Nephron (organoid): Measurements from ENCODE around the gene POLD1.

Source experiments
- H3K27ac Mint-ChIP-seq, 3 experiments: 2 replicates each; pipeline ENCODE4 v1.8.0; 2020; ENCODE audit warnings: mixed read lengths in 3 of 3, mild to moderate bottlenecking in 2 of 3, moderate library complexity in 1 of 3
- H3K27me3 Mint-ChIP-seq: 2 replicates; pipeline ENCODE4 v1.8.0; 2021; ENCODE audit warnings: low read depth, mild to moderate bottlenecking, moderate library complexity, mixed read lengths
- H3K36me3 Mint-ChIP-seq: 2 replicates; pipeline ENCODE4 v1.8.0; 2020; ENCODE audit warnings: low read depth, mixed read lengths
- H3K4me1 Mint-ChIP-seq: 2 replicates; pipeline ENCODE4 v1.8.0; 2020; ENCODE audit warnings: mixed read lengths
- H3K4me3 Mint-ChIP-seq, 3 experiments: 2 replicates each; pipeline ENCODE4 v1.8.0; 2020; ENCODE audit warnings: mild to moderate bottlenecking in 3 of 3, mixed read lengths in 3 of 3, moderate library complexity in 2 of 3
- H3K9me3 Mint-ChIP-seq: 2 replicates; pipeline ENCODE4 v1.8.0; 2020; ENCODE audit warnings: mixed read lengths
- TF ChIP-seq, protein P1 (sequence below), 3 experiments: fragments of 200-600 bp; sonication (generic); IDR thresholded peaks; one replicate each; pipeline ENCODE4 v1.5.0; 2021; ENCODE audit warnings: antibody characterized with exemption in 3 of 3; ENCODE audit not compliant: unreplicated experiment in 3 of 3

Gene POLD1

DNA sequence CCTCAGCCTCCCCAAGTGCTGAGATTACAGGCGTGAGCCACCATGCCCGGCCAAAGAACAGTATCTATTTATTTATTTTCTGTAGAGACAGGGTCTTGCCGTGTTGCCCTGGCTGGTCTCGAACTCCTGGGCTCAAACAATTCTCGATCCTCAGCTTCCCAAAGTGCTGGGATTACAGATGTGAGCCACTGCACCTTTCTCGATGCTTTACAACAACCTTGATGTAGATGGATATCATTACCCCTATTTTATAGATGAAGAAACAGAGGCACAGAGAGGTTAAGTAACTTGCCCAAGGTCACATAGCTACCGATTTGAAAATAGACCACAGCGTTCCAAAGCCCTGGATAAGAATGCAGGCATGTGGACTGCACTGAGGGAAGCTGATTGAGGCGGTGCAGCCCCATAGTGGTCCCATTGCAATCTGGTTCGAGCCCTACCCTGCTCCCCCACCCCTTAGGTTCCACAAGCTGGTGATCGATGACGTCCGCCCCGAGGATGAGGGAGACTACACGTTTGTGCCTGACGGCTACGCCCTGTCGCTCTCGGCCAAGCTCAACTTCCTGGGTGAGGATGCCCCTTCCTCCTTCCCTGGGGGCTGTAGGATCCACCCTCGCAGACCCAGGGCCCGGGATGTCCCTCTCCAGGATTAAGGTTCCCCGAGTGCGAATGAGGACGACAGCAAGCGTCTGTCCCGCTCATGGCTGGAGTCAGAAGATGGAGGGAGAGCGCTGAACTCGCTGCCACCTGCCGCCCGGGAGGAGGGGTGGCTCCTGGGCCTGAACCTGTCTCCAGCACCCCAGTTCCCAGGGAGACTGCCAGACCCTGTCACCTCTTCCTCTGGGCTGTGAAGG lies 66.4 kb downstream of the POLD1 start:
- Mint-ChIP-seq H3K4me1 (no peaks in the 10 kb centered on the region), H3K4me3 (no peak overlapping the region), H3K36me3 (no peaks in the 10 kb centered on the region), H3K9me3 (peaks cover 6% of the 10 kb centered on the region), H3K27me3 (peaks cover 6% of the 10 kb centered on the region), H3K27ac (no peak overlapping the region)
- TF ChIP-seq, protein P1, sequence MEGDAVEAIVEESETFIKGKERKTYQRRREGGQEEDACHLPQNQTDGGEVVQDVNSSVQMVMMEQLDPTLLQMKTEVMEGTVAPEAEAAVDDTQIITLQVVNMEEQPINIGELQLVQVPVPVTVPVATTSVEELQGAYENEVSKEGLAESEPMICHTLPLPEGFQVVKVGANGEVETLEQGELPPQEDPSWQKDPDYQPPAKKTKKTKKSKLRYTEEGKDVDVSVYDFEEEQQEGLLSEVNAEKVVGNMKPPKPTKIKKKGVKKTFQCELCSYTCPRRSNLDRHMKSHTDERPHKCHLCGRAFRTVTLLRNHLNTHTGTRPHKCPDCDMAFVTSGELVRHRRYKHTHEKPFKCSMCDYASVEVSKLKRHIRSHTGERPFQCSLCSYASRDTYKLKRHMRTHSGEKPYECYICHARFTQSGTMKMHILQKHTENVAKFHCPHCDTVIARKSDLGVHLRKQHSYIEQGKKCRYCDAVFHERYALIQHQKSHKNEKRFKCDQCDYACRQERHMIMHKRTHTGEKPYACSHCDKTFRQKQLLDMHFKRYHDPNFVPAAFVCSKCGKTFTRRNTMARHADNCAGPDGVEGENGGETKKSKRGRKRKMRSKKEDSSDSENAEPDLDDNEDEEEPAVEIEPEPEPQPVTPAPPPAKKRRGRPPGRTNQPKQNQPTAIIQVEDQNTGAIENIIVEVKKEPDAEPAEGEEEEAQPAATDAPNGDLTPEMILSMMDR (IDR thresholded peaks at IDR 0.05; ENCODE audit: unreplicated experiment in 3 of 3): no peak

DNA sequence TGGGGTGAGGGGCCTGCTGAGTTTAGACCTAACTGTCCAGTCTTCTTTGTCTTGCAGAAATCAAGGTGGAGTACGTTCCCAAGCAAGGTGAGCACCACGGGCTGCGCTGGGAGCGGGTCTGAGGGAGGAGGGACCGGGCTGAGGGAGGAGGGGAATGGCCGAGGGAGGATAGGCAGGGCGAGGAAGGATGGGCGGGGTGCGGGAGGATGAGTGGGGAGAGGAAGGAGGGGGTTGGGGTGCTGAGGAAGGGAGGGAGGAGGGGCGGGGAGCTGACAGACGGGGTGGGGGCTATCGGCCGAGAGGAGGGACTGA lies 67.0 kb downstream of the POLD1 start:
- TF ChIP-seq, protein P1 (IDR thresholded peaks at IDR 0.05; ENCODE audit: unreplicated experiment in 3 of 3): no peak
- no peaks in the 10 kb centered on the region for H3K4me1 Mint-ChIP-seq
- H3K4me3 Mint-ChIP-seq: no peak overlapping the region
- H3K9me3 Mint-ChIP-seq: peaks cover 6% of the 10 kb centered on the region
- peaks cover 11% of the 10 kb centered on the region for H3K27me3 Mint-ChIP-seq
- no peak overlapping the region for H3K27ac Mint-ChIP-seq
- no peaks in the 10 kb centered on the region for H3K36me3 Mint-ChIP-seq

DNA sequence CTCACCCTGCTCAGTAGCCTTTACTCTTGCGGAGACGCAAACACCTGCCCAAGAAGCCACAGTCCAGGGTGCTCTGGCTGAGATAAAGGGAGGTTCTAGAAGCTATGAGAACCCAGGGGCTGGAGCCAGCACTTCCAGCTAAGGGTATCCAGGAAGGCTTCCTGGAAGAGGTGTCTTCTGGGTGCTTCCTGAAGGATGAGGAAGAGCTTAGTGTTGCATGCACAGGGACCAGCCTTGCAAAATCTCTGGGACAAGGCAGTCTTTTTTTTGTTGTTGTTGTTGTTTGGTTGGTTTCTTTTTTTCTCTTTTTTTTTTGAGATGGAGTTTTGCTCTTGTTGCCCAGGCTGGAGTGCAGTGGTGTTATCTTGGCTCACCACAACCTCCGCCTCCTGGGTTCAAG lies 69.1 kb downstream of the POLD1 start:
- TF ChIP-seq, protein P1 (IDR thresholded peaks at IDR 0.05; ENCODE audit: unreplicated experiment in 3 of 3): no peak
- H3K27ac Mint-ChIP-seq: no peak overlapping the region
- peaks cover 4% of the 10 kb centered on the region for H3K27me3 Mint-ChIP-seq
- H3K4me1 Mint-ChIP-seq: no peaks in the 10 kb centered on the region
- H3K36me3 Mint-ChIP-seq: no peaks in the 10 kb centered on the region
- peaks cover 2% of the 10 kb centered on the region for H3K9me3 Mint-ChIP-seq
- H3K4me3 Mint-ChIP-seq: no peak overlapping the region

DNA sequence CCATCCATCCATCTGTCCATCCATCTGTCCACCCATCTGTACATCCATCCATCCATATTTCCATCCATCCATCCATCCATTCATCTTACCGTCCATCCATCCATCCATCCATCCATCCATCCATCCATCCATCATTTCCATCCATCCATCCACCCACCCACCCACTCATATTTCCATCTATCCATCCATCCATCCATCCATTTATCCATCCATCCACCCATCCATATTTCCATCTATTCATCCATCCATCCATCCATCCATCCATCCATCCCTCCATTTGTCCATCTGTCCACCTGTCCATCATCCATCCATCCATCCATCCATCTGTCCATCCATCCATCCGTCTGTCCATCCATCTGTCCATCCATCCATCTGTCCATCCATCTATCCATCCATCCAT lies 71.8 kb downstream of the POLD1 start:
- Mint-ChIP-seq H3K36me3 (no peaks in the 10 kb centered on the region), H3K27me3 (peaks cover 10% of the 10 kb centered on the region), H3K9me3 (peaks cover 2% of the 10 kb centered on the region), H3K4me3 (no peak overlapping the region), H3K4me1 (peaks cover 6% of the 10 kb centered on the region), H3K27ac (no peak overlapping the region)
- TF ChIP-seq, protein P1 (IDR thresholded peaks at IDR 0.05; ENCODE audit: unreplicated experiment in 3 of 3): no peak

DNA sequence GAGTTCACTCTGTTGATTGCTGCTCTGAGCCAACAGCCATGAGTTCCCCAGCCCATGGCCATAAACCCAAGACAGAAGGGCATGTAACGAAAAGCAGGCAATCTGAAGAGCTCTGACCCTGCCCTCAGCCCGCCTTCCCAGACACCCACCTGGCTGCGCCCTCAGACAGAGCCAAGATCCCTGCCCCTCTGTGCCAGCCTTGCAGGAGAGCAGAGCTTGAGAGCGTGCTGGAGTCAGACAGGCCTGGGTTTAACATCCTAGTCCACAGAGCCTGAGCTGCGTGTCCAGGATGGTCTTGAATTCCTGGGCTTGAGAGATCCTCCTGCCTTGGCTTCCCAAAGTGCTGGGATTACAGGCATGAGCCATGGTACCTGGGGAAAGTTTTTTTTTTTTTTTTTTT lies 73.2 kb downstream of the POLD1 start:
- no peak overlapping the region for H3K27ac Mint-ChIP-seq
- TF ChIP-seq, protein P1 (IDR thresholded peaks at IDR 0.05; ENCODE audit: unreplicated experiment in 3 of 3): no peak
- H3K4me1 Mint-ChIP-seq: peaks cover 10% of the 10 kb centered on the region
- peaks cover 10% of the 10 kb centered on the region for H3K27me3 Mint-ChIP-seq
- H3K4me3 Mint-ChIP-seq: no peak overlapping the region
- H3K36me3 Mint-ChIP-seq: no peaks in the 10 kb centered on the region
- peaks cover 2% of the 10 kb centered on the region for H3K9me3 Mint-ChIP-seq
